Measurements from ENCODE around the gene ATP8B4. TPM values are rescaled to one million over a fixed set of nuclear protein-coding genes. Genes with fewer than 3 reads are reported as not detected.
A peak's percentile ranks its signal among the peaks of the same experiment; 100 is the strongest.

Gene ATP8B4
- total and polyA plus RNA-seq, 12 donors, result 2.1 to 23.9 (median 4.9) TPM

GRCh38 chr15:50150851-50151250, 31.8 kb upstream of the ATP8B4 start:
- DNase-seq, result no peak
- H3K36me3 ChIP-seq (replicated peaks in 1 of 2), result no peaks in the 10 kb centered on the region
- no peaks in the 10 kb centered on the region for H3K27me3 ChIP-seq
- intact Hi-C loops (cut with DNase I), result no loop called here
- no peaks in the 10 kb centered on the region for H3K4me1 ChIP-seq (replicated peaks in 1 of 2)
- no peak overlapping the region for H3K4me3 ChIP-seq
- no peak overlapping the region for H3K27ac ChIP-seq
- no peaks in the 10 kb centered on the region for H3K9me3 ChIP-seq (replicated peaks in 1 of 3)
- no peak for TF ChIP-seq POLR2A (IDR thresholded peaks at IDR 0.05)
- no peak for TF ChIP-seq CTCF (IDR thresholded peaks at IDR 0.05)

- no peak for DNase-seq
- WGBS, 4 donors, result 88 to 96% (median 93%) methylated on average over 3 of the region's 3 CpGs
- Histone ChIP-seq H3K4me3 (no peak overlapping the region), H3K36me3 (replicated peaks in 1 of 2) (no peaks in the 10 kb centered on the region), H3K9me3 (replicated peaks in 1 of 3) (no peaks in the 10 kb centered on the region), H3K27me3 (no peaks in the 10 kb centered on the region), H3K27ac (no peak overlapping the region), H3K4me1 (replicated peaks in 1 of 2) (no peaks in the 10 kb centered on the region)
- TF ChIP-seq CTCF (IDR thresholded peaks at IDR 0.05) (no peak), POLR2A (IDR thresholded peaks at IDR 0.05) (no peak)
- intact Hi-C loops (cut with DNase I), result no loop called here
Observed at GRCh38 chr15:50150349-50150748, 31.3 kb upstream of the ATP8B4 start.

- no peak for TF ChIP-seq CTCF (IDR thresholded peaks at IDR 0.05)
- TF ChIP-seq POLR2A (IDR thresholded peaks at IDR 0.05), result no peak
- intact Hi-C loops (cut with DNase I), result loop anchor here in 1 of 2 donors (10.0 kb wide), 1 partner anchor 166 kb away; no protein-coding TSS in a partner anchor
- no peaks in the 10 kb centered on the region for H3K27me3 ChIP-seq
- H3K36me3 ChIP-seq (replicated peaks in 1 of 2), result no peaks in the 10 kb centered on the region
- H3K4me1 ChIP-seq (replicated peaks in 1 of 2), result no peaks in the 10 kb centered on the region
- 8 to 29% (median 20%) methylated on average over 1 of the region's 1 CpG for WGBS, 4 donors
- DNase-seq, result no peak
- H3K4me3 ChIP-seq, result no peak overlapping the region
- no peaks in the 10 kb centered on the region for H3K9me3 ChIP-seq (replicated peaks in 1 of 3)
- no peak overlapping the region for H3K27ac ChIP-seq
Observed at GRCh38 chr15:50149090-50149489, 30.1 kb upstream of the ATP8B4 start.

- Histone ChIP-seq H3K27ac (no peak overlapping the region), H3K27me3 (no peaks in the 10 kb centered on the region), H3K36me3 (replicated peaks in 1 of 2) (no peaks in the 10 kb centered on the region), H3K4me3 (no peak overlapping the region), H3K9me3 (replicated peaks in 1 of 3) (no peaks in the 10 kb centered on the region), H3K4me1 (replicated peaks in 1 of 2) (no peaks in the 10 kb centered on the region)
- TF ChIP-seq CTCF (IDR thresholded peaks at IDR 0.05) (peak; percentile 29 to 64 (median 47)), POLR2A (IDR thresholded peaks at IDR 0.05) (no peak)
- intact Hi-C loops (cut with DNase I), result loop anchor here in 1 of 2 donors (10.0 kb wide), 1 partner anchor 166 kb away; no protein-coding TSS in a partner anchor
- WGBS, 4 donors, result 75 to 83% (median 80%) methylated on average over 4 of the region's 4 CpGs
- DNase-seq, result peak in 3 of 7 donors; percentile 34 to 53 (median 34)
Observed at GRCh38 chr15:50148362-50148963, 29.4 kb upstream of the ATP8B4 start.
